Hepatocyte (in vitro differentiated cells): ENCODE data around the gene FAM120B.

Experiments used
- CTCF ChIP-seq: fragments of 200-600 bp; sonication (generic); IDR thresholded peaks from 2 replicates; pipeline ENCODE4 v1.5.1; 2016; ENCODE audit warnings: antibody characterized with exemption, mild to moderate bottlenecking; ENCODE audit not compliant: poor library complexity
- EZH2 ChIP-seq: fragments of 200-600 bp; sonication (generic); IDR thresholded peaks from 2 replicates; pipeline ENCODE4 v1.6.1; 2016; ENCODE audit warnings: antibody characterized with exemption, mild to moderate bottlenecking, borderline replicate concordance

DNA sequence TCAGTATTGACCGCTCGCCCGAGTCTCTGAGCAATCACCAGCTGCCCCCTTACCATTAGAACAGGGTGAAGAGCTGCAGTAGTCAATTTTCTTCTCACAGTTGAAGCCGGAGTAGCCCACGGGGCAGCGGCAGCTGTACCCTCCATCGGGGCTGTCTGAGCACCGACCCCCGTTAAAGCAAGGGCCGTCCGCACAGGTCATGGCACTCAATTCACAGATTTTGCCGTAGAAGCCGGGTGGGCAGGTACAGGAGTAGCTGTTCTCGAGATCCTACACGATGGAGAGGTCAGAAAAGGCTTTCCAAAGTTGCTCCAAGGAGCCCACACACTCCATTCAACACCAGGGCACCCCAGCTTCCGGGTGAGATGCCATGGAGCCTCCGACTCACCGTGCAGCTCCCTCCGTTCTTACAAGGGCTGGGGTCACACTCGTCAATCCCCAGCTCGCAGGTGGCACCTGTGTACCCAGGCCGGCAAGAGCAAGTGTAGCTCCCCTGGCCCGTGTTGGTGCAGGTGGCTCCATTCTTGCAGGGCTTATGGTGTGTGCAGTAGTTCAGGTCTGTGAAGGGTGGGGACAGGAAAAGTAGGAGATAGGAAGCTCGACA is 21.6 kb upstream of the FAM120B start:
- no peak for TF ChIP-seq CTCF
- TF ChIP-seq EZH2 = no peak
